Measurements from ENCODE around the gene ADGRG6. TPM values are rescaled to one million over a fixed set of nuclear protein-coding genes. Genes with fewer than 3 reads are reported as not detected.

The ADGRG6 gene
- total RNA-seq, 2 donors from 2014 or later: 17.0 to 17.9 TPM

DNA sequence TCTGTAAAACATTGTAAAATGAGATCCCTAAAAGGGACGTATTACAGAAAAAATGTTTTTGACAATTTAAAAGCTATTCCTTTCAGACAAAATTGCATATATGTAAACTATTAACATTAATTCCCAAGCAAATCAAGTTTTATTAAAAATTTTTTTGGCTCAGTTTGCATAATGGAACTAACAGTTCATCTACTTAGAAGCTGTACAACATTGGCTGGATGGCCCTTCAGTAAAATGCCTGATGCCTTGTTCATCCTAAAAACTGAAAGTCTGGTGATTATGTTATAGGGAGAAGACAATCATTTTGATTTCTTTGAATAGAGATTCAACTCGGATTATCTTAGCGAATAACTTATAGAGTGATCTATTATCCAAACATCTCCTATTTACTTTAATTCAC is 52.8 kb downstream of the ADGRG6 start:
- no peak overlapping the region for H3K4me3 ChIP-seq
- DNase-seq: no peak
- H3K9me3 ChIP-seq: no peaks in the 10 kb centered on the region
- H3K9ac ChIP-seq (ENCODE audit: low read depth in 2 of 2, low read length in 2 of 2): no peak overlapping the region
- no peak for TF ChIP-seq CTCF (IDR thresholded peaks at IDR 0.05)
- no peaks in the 10 kb centered on the region for H3K36me3 ChIP-seq
- intact Hi-C loops (cut with DNase I): no loop called here
- no peaks in the 10 kb centered on the region for H3K27me3 ChIP-seq
- no peaks in the 10 kb centered on the region for H3K4me1 ChIP-seq
- H3K27ac ChIP-seq: no peak overlapping the region

DNA sequence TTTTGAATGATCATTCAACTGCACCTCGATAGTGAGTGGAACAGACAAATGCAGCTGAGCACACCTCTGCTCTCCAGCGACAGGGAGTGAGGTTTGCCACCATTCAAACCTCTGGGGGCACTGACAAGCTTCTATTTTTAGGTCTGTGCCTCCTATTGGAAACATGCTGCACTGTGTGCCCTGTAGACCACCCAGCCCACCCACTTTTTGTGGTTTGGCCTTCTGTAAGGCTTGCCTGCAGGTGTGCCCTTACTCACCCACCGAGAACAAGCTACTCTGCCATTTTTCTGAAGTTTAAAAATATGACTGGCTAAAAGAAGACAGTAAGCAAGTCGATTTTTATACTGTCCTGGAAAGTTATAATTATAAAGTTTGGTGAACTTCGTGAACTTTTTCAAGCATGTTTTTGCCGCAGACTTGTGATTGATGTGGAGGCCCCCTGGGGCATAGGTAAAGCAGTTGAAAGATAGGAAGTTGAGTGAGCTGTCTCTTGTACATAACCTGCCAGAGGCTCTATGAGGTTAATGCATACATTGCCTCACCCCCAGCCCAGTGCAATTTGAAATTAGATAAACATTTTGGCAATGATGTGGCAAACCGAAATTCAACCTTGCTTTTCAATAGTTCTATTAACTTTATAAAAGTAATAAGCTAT is 53.8 kb downstream of the ADGRG6 start:
- intact Hi-C loops (cut with DNase I): no loop called here
- H3K9ac ChIP-seq (ENCODE audit: low read depth in 2 of 2, low read length in 2 of 2): no peak overlapping the region
- H3K9me3 ChIP-seq: no peaks in the 10 kb centered on the region
- H3K27ac ChIP-seq: no peak overlapping the region
- no peaks in the 10 kb centered on the region for H3K27me3 ChIP-seq
- TF ChIP-seq CTCF (IDR thresholded peaks at IDR 0.05): no peak
- H3K4me1 ChIP-seq: no peaks in the 10 kb centered on the region
- no peak for DNase-seq
- no peaks in the 10 kb centered on the region for H3K36me3 ChIP-seq
- no peak overlapping the region for H3K4me3 ChIP-seq

DNA sequence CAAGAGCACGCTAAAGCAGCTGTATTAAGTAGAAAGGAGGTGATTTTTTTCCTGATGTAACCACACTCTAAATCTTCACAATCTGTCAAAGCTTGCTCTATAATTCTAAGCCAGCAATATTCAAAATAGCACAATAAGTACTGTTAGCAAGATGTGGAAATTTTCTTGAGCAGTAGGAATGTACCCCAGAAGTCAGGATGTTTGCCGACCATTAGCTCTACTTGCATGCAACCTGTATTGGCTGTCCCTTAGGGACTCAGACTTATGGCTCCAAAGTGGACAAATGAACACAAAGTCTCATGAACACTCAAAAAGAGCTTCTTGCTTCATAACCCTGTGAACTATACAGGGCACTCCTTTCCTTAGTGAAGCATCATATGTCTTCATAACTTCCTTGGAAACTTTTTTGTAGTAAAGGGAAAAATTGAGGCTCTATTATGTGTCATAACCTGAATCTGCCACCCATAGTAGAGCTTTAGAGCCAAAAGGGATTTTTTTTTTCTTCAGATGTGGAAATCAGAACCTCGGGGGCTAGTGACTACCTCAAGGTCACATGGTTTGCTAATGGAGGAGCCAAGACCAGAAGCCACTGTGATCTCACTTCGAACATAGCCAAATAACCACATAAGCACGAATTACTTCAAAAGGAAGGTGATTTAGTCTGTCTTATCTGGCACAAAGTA is 54.5 kb downstream of the ADGRG6 start:
- H3K27me3 ChIP-seq: no peaks in the 10 kb centered on the region

DNA sequence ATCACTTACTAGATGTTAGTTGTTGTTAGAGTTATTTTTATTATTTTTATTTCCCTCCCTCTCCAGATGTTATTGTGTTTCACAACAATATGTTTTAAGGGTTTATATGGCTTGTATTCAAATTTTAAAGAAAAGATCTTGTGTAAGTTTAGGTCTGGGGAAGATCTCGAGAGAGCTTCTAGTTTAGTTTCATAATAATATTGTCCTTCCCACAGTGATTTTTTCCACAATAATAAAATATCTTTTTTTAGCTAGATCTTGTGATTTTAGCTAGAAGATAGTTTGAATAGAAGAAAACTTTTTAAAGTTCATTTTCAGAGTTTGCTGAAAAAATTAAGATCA is 55.0 kb downstream of the ADGRG6 start:
- no peaks in the 10 kb centered on the region for H3K27me3 ChIP-seq
- intact Hi-C loops (cut with DNase I): no loop called here
- TF ChIP-seq CTCF (IDR thresholded peaks at IDR 0.05): no peak
- H3K4me3 ChIP-seq: no peak overlapping the region
- no peaks in the 10 kb centered on the region for H3K36me3 ChIP-seq
- no peak for DNase-seq
- no peak overlapping the region for H3K9ac ChIP-seq (ENCODE audit: low read depth in 2 of 2, low read length in 2 of 2)
- H3K9me3 ChIP-seq: no peaks in the 10 kb centered on the region
- H3K4me1 ChIP-seq: no peaks in the 10 kb centered on the region
- H3K27ac ChIP-seq: no peak overlapping the region

More for the DNA sequence above, 54.5 kb downstream of the ADGRG6 start:
- Histone ChIP-seq H3K27ac (no peak overlapping the region), H3K36me3 (no peaks in the 10 kb centered on the region), H3K9me3 (no peaks in the 10 kb centered on the region), H3K4me1 (no peaks in the 10 kb centered on the region), H3K4me3 (no peak overlapping the region), H3K9ac (ENCODE audit: low read depth in 2 of 2, low read length in 2 of 2) (no peak overlapping the region)
- no peak for DNase-seq
- no peak for TF ChIP-seq CTCF (IDR thresholded peaks at IDR 0.05)
- intact Hi-C loops (cut with DNase I): no loop called here

DNA sequence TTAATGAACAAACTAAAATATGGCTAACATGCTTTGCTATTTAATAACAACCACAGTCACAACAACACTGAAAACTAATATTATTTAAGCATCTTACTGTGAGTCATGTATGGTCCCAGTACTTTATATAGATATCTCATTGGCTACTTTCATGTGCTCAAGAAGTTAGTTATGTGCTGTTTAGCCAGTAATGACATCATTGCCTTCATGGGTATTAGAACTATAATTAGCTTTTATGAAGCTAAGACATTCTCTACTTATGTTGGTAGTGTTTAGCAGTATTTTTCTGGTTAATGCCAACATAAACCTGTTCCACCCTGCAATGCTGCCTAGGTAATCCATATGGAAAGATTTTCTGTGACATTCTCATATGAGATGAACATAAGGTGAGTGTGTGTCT is 56.1 kb downstream of the ADGRG6 start:
- no peak overlapping the region for H3K27ac ChIP-seq
- no peak overlapping the region for H3K9ac ChIP-seq (ENCODE audit: low read depth in 2 of 2, low read length in 2 of 2)
- no peaks in the 10 kb centered on the region for H3K27me3 ChIP-seq
- no peaks in the 10 kb centered on the region for H3K36me3 ChIP-seq
- no peaks in the 10 kb centered on the region for H3K4me1 ChIP-seq
- no peak overlapping the region for H3K4me3 ChIP-seq
- intact Hi-C loops (cut with DNase I): no loop called here
- H3K9me3 ChIP-seq: no peaks in the 10 kb centered on the region
- DNase-seq: no peak
- TF ChIP-seq CTCF (IDR thresholded peaks at IDR 0.05): no peak

All from colonic mucosa (tissue), 4 donors.